GM19328 (cell line): ENCODE data around the gene FAM9C.
"Not testable (repeated sequence)": the region's sequence is repeated elsewhere in the genome, so short reads cannot be mapped to it uniquely, and the experiment has no call there.

Experiments
- ATAC-seq: cut with Tn5 transposase; IDR thresholded peaks from one replicate; pipeline ENCODE4 v1.9.1; 2021; ENCODE audit warnings: mild to moderate bottlenecking, moderate library complexity; ENCODE audit not compliant: unreplicated experiment

Gene FAM9C

DNA sequence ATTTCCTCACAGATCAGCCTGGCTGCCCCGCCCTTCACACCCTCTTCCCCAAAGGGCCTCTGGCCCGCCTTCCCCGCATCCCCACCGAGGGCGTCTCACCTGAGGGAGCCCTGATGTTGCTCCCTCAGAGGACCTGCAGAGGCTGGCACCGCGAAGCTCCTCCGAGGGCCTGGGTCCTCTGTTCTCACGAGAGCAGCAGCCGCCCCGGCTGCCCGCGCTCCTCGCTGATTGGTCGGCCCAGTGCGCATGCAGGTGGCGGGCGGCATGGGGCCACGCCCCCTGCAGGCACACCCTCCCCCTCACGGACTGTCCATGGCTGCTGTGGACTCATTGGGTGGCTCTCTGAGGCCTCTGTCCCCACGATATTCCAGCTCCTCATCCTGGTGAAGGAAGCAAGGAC is at the start of gene FAM9C:
FAM9C (minus strand) TSS at position 180 of the 400 bp plus-strand sequence. CDS start 831 bp downstream, outside the sequence.
- ATAC-seq = no peak

DNA sequence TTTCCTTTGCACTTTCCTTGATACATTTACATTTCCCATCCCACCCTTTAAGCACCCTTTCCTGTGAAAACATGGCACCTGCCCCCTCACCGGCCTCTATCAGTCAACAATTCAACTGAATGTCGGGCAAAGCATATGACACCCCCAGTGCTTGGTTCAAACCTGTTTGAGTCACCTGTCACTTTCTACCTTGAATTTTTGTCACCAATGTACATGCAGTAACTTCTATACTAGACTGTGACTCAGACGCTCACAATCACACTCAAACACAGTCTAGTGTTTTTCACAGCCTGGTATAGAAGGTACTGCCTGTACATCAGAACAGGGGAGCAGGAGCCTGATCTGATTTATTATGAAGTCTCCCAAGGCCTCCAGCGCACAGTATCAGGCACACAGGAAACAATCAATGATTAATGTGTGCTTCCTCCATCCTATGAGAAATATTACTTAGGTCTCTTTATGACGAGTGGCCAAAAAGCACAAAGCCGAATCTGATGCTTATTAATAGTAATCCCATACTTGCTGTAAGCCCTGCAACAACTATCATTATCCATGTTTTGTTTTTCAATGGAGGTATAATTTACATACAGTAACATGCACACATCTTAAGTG is 49.2 kb upstream of the FAM9C start:
- no peak for ATAC-seq

DNA sequence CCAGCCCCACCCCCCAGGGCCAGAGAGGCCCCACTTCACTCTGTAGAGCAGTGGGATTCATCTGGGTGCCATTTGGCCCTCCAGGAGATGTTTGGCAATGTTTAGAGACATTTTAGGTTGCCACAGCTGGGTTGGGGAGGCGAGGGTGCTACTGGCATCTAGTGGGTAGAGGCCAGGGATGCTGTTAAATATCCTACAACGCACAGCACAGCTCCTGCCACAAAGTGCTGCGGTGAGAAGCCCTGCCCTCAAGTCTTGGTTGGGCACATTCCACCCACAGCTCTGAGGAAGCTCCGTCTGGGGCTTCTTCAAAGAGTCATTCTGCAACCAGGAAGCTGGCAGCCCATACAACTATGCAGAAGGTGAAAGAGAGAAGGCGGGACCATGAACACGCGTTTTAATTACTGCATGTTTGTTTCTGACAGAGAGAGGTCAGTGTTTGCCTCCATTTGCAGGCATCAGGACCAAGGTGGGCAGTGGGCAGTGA is 48.1 kb upstream of the FAM9C start:
- ATAC-seq = peak; percentile 54

DNA sequence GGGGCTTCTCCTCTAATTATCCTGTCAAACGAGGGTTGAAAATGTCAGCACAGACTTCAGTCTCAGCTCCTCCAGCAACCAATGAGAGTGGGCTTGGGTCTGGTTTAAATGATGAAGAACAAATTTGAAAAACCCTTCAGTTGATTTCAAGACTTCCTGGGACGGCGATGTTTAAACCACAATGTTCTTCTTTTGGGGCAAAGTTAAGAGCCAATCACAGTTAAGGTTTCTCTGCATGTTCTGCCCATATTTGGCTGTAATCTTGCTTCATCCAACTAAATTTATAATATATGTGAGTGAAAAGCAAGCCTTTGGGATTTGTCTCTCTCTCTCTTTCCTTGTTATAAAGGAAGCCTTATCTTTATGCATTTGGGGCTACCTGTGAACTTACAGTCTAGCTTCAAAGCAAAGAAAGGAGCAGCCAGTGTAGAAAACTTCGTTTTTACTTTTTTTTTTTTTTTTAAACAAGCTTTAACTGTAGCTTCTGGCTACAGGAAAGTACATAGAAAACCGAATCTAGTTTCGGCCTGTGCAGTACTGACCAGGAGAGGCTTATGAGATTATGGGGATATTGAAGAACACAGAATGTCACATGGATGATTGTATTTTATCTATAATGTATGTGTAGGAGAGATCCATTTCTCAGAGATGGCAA is 46.8 kb upstream of the FAM9C start:
- no peak for ATAC-seq

DNA sequence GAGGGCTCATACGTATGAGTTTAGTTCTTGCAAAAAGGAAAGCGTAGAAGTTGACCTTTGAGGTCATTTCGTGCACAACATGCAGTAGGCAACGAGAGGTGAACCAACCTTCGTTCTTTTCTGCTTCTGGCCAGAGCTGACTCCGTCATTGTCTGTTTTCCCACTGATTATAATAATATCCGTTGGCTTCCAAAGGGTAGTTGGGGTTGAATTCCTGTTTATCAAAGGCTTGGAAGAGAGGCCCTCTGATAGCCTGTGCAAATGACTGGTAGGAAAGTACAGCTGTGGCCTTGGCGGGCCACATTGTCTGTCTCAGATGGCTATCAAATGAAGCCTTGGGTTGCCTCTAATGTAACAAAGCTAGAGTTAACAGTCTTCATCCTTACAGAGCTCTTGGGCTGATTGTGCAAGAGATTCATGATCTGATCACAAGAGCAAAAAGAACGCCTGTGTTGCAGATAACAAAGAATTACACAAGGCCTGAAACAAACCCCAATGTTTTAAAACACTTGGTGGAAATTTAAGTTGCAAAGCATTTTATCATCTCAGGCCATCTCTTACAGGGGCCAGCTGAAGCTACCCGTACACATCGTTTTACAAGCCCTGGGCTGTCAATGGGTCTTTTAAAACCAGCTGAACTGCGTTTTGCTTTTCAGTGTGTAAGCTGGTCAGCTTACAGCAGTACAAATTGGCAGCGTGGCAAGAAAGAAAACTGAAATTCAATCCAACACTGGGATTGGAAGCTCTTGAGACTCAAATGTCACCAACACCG is 46.1 kb upstream of the FAM9C start:
- no peak for ATAC-seq

DNA sequence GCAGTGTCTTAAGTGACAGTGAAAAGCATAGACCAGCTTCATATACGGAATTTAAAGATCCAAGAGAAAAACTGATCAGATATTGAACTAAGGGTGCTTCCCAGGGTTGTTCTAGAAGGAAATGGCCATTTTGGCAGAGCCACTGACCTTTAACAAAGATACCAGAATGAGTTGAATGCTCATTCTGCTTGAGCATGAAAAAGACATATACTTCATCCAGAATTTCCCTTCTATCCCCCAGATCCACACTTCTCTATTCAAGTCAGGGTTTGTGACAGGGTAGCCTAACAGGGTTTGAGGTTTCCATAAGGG is 45.6 kb upstream of the FAM9C start:
- no peak for ATAC-seq

DNA sequence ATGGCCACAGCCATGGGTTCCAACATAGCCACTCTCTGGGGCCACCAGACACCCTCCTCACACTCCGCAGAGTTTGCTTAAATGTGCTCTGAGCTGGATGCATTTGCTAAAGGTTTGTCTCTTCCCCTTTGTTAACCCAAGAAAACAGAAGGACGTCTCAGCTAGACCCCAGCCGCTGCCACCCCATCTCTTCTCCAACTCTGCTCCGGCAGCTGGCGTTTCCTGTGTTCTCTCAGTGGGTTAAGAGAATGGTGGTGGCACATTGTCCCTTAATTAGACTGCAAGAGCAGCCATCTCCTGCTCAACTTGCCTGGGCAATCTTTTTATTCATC is 43.7 kb upstream of the FAM9C start:
- ATAC-seq = no peak

DNA sequence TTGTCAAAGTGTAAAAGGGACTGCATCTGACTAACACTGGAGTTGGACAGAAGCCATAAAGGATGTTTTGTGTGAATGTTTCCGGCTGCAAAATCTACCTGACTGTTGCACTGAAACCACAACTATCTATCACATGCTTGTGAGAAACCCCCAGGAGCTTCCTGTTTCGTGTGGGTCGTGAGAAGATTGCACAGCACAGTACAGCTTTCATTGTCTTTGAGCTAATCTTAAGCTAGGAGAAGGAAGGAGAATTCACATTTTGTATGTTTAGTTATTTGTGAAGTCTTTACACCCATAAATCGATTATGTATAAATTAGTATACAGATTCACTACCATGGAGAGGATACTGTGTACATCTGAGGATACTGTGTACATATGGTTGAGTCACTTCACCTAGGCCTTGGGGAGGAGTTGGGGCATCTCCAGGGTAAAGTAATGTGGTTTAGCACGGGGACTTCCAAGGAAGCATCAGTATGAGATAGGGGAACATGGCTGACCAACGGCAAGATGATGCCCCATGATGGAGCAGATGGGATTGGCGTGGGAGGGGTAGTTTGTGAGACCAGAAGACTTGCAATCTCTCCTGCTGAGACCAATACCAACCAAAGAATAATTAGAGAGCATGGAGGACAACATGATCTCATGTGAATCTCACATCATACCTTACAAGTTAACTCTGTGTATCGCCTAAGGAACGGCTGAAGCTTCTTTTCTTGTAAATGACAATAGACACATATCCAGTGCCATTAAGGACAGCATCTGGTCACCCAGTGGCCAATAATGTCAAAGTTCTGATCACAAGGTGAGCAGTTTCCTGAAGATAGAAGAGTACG is 43.1 kb upstream of the FAM9C start:
- ATAC-seq = peak; percentile 68

DNA sequence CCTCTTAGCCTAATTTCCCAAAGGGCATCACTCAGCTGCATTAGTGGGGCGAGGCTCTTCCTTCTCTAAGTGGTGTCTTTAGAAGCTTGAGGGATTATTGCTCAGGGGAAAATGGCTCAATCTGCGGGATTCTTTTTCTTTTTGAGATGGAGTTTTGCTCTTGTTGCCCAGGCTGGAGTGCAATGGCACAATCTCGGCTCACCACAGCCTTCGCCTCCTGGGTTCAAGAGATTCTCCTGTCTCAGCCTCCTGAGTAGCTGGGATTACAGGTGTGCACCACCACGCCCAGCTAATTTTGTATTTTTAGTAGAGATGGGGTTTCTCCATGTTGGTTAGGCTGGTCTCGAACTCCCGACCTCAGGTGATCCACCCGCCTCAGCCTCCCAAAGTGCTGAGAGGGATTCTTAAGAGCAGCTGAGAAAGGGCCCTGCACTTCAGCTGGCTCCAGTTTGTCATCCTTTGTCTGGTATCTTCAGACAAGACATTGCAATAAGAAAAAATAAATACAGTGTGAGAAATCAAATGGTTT is 42.4 kb upstream of the FAM9C start:
- not testable (repeated sequence) for ATAC-seq

DNA sequence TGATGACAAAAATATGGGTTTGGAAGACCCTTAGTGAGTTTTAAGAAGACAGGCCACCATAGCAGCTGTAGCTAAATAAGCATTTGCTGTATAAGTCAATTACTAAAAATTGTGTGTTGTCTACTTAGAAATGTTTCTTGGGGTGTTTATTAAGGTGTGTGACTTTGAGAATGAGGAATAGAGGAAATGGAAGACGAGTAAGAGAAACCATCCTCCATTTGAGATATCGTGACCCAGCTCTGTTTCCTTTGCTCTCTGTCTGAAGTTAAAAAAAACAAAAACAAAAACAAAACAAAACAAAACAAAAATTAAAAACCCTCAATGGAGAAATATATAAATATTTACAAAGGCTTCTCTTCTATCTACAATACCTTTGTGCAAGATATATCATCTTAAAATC is 41.7 kb upstream of the FAM9C start:
- ATAC-seq = no peak

DNA sequence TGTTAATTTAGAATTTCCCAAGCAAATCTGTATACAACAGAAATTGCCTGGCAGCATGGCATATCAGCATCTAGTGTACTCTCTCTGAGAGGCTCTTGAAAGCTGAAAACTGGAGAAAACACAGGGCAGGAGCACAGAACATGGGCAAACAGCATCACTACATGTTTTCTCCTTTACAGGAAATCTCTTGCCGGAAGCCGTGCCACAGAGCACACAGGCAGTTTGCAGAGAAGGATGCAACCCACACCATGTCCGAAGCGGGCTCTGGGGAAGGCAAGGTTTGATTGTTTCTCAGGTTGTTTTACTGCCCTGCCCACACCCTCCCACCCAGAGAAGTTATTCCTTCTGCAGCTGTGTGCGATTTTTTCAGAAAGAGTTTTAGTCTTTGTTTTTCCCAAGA is 41.1 kb upstream of the FAM9C start:
- no peak for ATAC-seq

DNA sequence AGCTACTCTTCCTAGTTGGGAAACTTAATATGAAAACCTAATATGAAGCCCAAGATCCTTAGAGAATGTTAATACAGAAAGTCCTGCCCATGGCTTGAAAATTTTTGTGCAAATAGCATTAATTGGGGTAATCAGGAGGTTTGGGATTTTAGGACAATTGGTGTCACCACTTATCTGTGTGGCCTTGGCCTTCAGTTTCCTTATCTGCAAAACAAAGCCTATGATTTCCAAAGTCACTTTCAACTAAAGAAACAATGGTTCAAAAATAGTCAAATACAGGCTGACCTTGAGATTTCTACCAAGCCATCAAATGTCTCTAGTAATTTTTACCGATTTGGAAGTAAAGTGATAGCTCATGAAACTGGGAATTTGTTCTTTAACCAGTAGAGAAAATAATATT is 40.2 kb upstream of the FAM9C start:
- ATAC-seq = no peak

DNA sequence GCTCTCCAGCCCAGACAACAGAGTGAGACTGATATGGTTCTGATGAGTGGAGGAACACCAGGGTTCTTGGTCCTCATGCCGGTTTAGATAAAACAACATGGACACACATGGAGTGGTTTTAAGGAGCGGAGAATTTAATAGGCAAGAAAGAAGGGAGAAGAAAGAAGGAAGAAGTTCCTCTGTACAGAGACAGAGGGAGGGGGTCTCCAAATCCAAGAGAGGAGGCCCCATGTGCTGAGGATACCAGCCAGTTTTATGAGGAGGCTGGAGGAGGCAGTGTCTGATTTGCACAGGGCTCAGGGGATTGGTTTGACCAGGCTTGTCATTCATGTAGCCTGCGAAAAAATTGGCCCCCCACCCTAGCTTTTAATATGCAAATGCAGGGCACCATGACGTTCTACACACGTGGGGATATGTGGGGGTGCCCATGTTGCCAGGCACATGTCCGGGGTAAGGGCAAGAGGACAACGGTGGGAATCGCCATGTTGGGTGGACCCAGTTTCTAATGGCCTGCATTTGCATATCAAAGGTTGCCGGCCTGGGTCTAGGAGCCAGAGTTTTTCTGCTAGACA is 39.4 kb upstream of the FAM9C start:
- ATAC-seq = not testable (repeated sequence)

DNA sequence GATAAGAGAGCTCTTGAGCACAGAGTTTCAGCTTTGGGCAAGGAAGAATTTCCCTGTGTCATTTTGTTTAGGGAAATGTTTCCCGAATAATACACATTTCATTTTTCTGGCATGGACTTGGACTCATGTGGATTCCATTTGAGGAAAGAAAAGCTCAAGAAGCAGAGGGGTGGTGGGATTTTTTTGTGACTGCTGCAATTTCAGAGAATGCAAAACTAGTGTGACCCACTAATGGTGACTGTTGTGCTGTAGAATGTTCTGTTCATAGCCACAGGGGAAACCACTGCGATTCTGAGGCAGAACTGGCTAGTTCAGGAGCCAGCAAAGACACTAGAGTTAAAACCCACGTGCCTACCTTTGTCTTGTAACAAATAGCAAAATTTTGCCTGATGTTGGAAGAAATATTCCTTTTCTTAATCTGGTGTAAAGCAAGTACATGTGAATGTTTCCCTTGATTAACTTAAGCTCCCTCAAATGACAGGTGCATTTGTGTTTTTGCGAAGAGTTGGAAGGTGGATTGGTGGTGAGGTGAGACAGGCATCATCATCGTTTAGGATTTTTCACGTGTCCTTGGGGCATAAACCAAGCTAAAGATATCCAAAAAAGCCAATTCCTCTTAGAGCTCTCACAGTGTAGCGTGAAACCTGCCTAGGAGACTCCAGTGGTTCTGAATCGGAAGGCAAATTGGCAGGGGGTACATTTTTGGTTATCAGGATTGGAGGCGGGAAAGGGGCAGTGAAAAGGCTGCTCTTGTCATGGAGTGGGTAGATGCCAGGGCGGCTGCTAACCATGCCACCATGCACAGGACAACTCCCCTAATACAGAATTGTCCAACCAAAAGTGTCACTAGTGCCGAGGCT is 38.0 kb upstream of the FAM9C start:
- no peak for ATAC-seq

DNA sequence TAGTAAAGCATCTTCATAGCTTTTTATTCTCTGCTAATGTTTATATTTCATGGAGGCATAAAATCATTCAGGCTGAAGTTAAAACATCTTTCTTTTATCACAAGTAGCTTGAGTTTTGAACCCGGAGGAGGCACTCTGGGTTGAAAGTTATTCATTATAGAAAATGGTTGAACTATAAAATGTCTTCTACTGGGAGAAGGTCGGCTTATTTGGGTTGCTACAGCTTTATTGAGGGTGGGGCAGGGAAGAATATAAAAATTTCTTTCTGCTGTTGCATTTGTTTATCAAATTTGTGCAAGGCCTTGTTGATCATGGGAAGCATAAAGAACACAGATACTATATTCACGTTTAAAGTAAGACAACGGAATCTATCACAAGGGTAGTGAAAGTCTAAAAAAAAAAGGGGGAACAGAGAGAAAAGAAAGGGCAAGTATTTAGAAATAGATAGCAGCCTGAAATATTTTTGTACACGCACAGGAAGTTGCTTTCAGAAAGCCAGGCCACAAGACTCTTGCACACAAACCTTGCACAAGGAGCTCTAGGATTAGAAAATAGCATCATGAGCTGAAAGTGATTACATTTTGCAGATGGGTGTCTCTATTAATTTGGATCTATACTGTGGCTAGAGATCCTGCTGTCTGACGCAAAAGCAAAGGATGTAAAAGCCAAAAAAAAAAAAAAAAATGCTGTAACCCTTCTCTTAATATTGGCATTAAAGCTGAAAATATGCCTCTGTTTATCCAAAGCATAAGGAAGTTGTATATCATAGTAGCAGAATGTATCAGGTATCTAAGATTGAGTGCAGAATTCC is 37.2 kb upstream of the FAM9C start:
- peak; percentile 48 for ATAC-seq

DNA sequence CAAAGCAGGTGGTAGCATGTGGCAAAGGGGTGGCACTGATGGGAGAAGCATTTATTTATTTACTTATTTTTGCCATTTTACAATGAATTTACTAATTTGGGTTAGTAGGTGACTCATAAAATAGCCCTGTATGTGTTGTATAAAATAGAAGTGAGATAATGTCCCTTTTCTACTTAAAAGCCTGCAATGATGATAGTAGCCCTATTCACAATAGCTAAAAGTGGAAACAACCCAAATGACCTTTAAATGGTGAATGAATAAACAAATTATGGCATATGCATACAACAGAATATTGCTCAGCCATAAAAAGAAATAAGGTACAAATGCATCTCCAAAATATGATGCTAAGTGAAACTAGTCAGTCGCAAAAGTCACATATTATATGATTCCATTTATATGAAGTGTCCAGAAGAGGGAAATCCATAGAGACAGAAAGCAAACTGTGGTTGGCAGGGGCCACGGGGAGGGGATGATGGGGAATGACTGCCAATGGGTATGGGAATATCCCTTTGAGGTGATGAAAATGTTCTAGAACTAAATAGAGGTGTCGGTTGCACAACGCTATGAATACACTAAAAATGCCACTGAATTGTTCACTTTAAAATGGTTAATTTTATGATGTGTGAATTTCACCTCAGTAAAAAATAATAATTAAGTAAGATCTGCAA is 35.8 kb upstream of the FAM9C start:
- ATAC-seq = no peak

DNA sequence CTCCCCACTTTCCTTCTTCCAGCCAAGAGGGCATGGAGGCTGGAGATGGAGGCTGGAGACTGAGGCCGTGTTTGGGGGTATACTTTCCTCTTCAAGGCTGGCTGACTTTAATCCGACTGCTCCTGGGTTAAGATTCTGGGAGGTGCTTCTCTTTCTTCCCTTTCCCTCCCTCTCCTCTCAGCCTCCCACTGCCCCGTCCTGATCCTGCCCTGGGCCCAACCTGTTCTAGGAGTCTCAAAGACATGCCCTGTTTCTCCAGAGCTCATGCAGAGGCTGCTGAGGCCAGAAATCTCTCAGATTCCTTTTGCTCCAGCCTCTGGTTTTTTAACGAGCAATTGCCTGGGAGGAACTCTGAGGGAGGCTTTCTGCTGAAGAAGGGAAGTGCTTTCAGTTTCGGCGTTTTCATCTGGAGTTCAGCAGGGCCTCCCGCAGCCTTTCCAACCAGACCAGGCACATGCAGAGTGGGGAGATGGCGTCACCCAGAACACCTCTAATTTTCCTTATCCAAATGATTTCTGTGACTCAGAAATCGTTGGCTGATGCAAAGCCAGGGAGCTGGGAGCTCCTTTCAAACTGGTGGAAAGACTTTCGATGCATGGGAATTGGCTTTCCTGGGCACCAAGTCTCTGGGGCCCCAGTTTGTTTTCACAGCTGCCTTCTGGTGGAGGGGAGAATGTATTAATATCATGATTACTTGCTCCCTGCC is 34.5 kb upstream of the FAM9C start:
- ATAC-seq = no peak

DNA sequence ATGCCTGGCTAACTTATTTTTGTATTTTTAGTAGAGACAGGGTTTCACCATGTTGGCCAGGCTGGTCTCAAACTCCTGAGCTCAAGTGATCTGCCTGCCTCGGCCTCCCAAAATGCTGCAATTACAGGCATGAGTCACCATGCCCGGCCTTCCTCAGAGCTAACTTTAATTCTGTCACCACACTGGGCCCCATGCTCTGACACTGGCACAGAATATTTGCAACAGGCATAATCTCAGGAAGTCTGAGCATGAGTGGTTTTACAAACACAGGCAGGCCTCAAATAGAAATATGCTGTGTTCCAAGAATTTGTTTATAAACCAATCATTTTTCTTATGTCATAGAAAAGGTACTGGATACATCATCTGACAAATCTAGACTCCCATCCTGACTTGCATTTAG is 32.7 kb upstream of the FAM9C start:
- ATAC-seq = no peak
